SJSA1 (cell line): ENCODE results near the gene ZFAND2A. TPM values are rescaled to one million over a fixed set of nuclear protein-coding genes. Genes with fewer than 3 reads are reported as not detected.
"Not testable (repeated sequence)": the region's sequence is repeated elsewhere in the genome, so short reads cannot be mapped to it uniquely, and the experiment has no call there.

Experiments
- DNase-seq, 2 experiments: peaks; one replicate each; pipeline ENCODE4 v3.0.0-alpha.2; 2015 to 2020; ENCODE audit warnings: low spot score in 2 of 2, low read depth in 1 of 2
- H3K27ac ChIP-seq: fragments of 250-450 bp; sonication (Bioruptor Pico); 2 replicates; pipeline ENCODE4 v1.5.1; 2020; ENCODE audit warnings: mild to moderate bottlenecking, moderate library complexity
- H3K27me3 ChIP-seq: fragments of 250-450 bp; sonication (Bioruptor Pico); replicated peaks from 2 replicates; pipeline ENCODE4 v1.5.1; 2020; ENCODE audit warnings: mild to moderate bottlenecking, moderate library complexity
- H3K36me3 ChIP-seq: fragments of 250-450 bp; sonication (Bioruptor Pico); 2 replicates; pipeline ENCODE4 v1.5.1; 2020; ENCODE audit warnings: mild to moderate bottlenecking
- H3K4me1 ChIP-seq: fragments of 250-450 bp; sonication (Bioruptor Pico); replicated peaks from 2 replicates; pipeline ENCODE4 v1.6.1; 2021; ENCODE audit warnings: mild to moderate bottlenecking
- H3K4me3 ChIP-seq: fragments of 250-450 bp; sonication (Bioruptor Pico); 2 replicates; pipeline ENCODE4 v1.5.1; 2020; ENCODE audit warnings: mild to moderate bottlenecking
- H3K9me3 ChIP-seq: fragments of 250-450 bp; sonication (Bioruptor Pico); replicated peaks from 2 replicates; pipeline ENCODE4 v1.5.1; 2020; ENCODE audit warnings: mild to moderate bottlenecking
- total RNA-seq: library from RNA; depleted of rRNA; stranded (reverse); fragments of >200 nt; shearing (Covaris generic); gene quantifications from 2 replicates; pipeline ENCODE4 v1.2.3, GENCODE V29; 2014; rRNA removed

Gene ZFAND2A, protein sequence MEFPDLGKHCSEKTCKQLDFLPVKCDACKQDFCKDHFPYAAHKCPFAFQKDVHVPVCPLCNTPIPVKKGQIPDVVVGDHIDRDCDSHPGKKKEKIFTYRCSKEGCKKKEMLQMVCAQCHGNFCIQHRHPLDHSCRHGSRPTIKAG
- 28.5 and 51.5 TPM in 2 replicates for total RNA-seq

DNA sequence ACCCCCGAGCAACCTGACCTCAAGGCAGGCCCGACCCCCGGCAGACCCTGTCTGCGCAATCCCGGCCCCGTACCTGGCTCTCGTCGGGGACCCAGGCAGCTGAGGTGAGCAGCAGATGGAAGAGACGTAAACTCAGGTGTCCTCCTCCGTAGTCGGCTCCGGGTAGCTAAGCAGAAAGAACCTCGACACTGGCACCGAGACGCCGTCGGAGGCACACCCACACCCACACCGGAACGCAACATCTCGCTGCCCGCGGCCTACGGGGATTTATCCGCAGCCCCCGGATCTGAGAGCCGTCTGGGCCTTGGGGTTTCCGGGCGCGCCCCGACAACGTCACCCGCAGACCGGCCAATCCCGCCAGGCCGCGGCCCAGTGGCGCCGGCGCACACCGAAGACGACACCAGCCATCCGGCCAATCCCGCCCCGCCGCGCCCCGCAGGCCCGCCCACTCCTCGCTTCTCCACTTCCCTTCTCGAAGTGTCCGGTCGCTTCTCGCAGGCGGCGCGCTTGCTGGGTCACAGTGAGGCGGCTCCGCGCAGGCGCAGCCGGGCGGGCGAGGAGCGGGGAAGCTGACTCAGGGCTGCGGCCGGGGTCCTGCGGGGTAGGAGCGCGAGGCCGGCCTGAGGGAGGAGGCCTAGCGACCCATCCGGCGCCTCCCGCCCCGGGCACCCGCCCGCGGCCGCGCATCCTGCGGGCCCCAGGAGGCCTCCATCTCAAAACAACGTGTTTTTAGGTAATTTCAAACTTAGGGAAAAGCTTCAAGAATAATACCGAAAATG, at the start of gene ZFAND2A:
ZFAND2A (minus strand) TSS at position 306 of the 779 bp plus-strand sequence. CDS start 1,984 bp downstream, outside the sequence.
- peak within 1 kb of the TSS; percentile 78 for H3K4me3 ChIP-seq
- H3K9me3 ChIP-seq: no peaks in the 10 kb centered on the region
- peaks cover 37% of the 10 kb centered on the region for H3K36me3 ChIP-seq
- DNase-seq: peak; percentile 94 to 99
- no peaks in the 10 kb centered on the region for H3K27me3 ChIP-seq
- H3K4me1 ChIP-seq: peaks cover 33% of the 10 kb centered on the region
- H3K27ac ChIP-seq: peak within 1 kb of the TSS; percentile 89

DNA sequence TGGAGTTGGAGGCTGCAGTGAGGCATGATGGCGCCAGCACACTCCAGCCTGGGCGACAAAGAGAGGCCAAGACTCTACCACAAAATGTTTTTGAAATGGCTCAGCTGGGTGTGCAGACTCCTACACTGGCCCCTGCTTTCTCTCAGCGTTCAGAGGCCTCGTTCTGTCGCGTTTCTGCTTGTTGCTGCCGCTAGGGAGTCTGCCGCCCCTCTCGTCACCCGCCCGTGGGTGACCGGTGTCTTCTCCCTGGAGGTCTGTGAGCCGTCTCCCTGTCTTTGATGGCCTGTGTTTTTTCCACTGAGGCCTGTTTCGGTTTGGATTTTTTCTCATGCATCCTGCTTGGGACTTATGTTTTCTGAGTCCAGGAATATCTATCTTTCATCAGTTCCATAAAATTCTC, 49.1 kb upstream of the ZFAND2A start:
- no peaks in the 10 kb centered on the region for H3K9me3 ChIP-seq
- no peaks in the 10 kb centered on the region for H3K4me1 ChIP-seq
- H3K36me3 ChIP-seq: no peaks in the 10 kb centered on the region
- H3K27ac ChIP-seq: no peak overlapping the region
- H3K27me3 ChIP-seq: peaks cover 60% of the 10 kb centered on the region
- no peak for DNase-seq
- no peak overlapping the region for H3K4me3 ChIP-seq

DNA sequence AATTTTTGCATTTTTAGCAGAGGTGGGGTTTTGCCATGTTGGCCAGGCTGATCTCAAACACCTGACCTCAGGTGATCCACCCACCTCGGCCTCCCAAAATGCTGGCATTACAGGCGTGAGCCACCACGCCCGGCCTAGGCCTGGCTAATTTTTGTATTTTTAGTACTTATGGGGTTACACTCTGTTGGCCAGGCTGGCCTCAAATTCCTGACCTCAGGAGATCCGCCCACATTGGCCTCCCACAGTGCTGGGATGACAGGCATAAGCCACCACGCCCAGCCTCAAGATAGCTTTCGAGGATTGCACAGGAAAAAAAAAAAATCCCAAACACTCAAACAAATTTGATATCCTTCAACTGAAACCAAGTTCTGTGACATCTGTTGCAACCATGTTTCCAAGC, 45.7 kb upstream of the ZFAND2A start:
- H3K4me1 ChIP-seq, H3K27ac ChIP-seq, DNase-seq, H3K9me3 ChIP-seq, H3K36me3 ChIP-seq, H3K4me3 ChIP-seq: not testable (repeated sequence)
- H3K27me3 ChIP-seq: peaks cover 40% of the 10 kb centered on the region

DNA sequence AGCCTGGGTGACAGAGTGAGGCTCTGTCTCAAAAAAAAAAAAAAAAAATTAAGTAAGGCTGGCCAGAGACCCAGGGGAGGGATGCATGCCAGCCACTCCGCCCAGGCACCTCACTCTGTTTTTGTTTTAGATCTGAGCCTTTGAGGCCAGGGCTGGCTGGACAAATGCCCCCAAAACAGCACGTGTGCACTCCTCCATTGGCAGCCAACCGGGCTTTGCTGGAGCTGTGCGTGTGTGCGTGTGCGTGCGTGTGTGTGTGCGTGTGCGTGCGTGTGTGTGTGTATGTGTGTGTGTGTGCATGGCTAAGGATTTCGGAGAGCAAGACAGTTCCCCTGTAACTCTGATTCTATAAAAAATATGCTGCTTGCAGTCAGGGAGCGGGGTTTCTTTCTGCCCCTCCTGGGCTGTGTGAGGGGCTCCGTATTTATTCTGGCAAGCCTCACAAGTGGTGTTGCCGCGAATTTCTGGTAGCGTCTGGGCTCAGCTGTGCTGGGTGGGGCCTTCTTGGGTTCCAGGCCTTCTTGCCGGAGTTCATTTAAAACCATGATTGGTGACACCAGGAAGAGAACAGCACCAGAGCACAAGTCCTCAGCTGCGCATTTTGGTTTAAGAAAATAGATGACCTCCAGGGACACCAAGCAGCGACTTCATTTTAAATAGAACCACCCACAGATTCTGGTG, 44.6 kb upstream of the ZFAND2A start:
- no peak overlapping the region for H3K4me3 ChIP-seq
- H3K27ac ChIP-seq: no peak overlapping the region
- H3K27me3 ChIP-seq: peaks cover 34% of the 10 kb centered on the region
- no peaks in the 10 kb centered on the region for H3K4me1 ChIP-seq
- H3K9me3 ChIP-seq: no peaks in the 10 kb centered on the region
- no peaks in the 10 kb centered on the region for H3K36me3 ChIP-seq
- DNase-seq: no peak

DNA sequence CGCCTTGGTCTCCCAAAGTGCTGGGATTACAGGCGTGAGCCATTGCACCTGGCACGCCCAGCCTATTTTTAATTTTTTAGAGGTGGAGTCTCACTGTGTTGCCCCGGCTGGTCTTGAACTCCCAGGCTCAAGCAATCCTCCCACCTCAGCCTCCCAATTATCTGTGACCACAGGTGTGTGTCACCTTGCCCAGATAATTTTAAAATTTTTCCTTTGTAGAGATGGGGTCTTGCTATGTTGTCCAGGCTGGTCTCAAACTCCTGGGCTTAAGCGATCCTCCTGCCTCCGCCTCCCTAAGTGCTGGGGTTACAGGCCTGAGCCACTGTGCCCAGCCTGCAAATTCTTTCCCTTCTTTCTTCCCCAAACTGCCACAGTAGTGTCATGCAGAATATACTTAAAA, 42.9 kb upstream of the ZFAND2A start:
- DNase-seq, H3K9me3 ChIP-seq, H3K4me1 ChIP-seq, H3K27ac ChIP-seq, H3K36me3 ChIP-seq, H3K4me3 ChIP-seq: not testable (repeated sequence)
- peaks cover 27% of the 10 kb centered on the region for H3K27me3 ChIP-seq

DNA sequence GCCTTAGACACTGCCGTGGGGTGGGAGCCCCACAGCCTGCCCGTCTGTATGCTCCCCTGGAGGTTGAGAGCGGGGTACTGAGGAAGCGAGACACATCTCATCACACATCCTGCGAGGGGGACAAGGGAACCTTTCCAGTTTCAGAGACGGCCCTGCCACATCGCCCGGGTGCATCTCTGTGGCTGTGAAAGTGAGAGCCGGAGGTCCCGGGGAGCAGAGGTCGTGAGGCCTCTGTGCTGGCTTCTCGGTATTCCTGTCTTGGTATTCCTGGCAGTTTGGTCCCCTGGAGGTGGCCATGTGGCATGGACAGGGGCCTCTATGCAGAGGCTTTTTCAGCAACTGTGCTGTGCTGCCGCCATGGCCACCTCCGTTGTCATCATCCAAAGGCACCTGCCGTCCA, 41.9 kb upstream of the ZFAND2A start:
- H3K9me3 ChIP-seq: no peaks in the 10 kb centered on the region
- DNase-seq: no peak
- no peak overlapping the region for H3K27ac ChIP-seq
- H3K36me3 ChIP-seq: no peaks in the 10 kb centered on the region
- H3K4me3 ChIP-seq: no peak overlapping the region
- H3K27me3 ChIP-seq: peaks cover 28% of the 10 kb centered on the region
- 0 out of 2 replicates have a peak, but pooled peaks cover 3% of the 10 kb centered on the region for H3K4me1 ChIP-seq

DNA sequence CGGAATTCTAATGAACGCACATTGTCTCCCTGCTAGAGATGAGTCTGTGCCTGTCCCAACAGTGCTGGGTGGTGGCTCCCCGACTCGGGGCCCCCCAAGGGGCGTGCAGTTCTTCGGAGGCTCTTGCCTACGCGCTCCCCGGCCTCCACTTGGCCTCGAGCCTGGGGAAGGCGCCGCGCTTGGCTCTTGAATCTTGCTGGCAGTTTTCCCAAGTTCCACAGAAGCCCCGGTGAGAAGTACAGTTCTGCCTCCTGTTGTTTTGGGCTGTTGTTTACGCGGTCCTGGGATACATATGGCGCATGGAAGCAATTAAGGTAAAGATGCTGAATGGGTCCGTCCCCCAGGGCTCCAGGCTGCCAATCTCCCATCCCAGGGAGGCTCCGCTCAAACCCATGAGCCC, 40.0 kb upstream of the ZFAND2A start:
- H3K27ac ChIP-seq: no peak overlapping the region
- H3K4me3 ChIP-seq: no peak overlapping the region
- no peaks in the 10 kb centered on the region for H3K36me3 ChIP-seq
- H3K9me3 ChIP-seq: no peaks in the 10 kb centered on the region
- H3K4me1 ChIP-seq: 0 out of 2 replicates have a peak, but pooled peaks cover 3% of the 10 kb centered on the region
- peaks cover 21% of the 10 kb centered on the region for H3K27me3 ChIP-seq
- DNase-seq: no peak

DNA sequence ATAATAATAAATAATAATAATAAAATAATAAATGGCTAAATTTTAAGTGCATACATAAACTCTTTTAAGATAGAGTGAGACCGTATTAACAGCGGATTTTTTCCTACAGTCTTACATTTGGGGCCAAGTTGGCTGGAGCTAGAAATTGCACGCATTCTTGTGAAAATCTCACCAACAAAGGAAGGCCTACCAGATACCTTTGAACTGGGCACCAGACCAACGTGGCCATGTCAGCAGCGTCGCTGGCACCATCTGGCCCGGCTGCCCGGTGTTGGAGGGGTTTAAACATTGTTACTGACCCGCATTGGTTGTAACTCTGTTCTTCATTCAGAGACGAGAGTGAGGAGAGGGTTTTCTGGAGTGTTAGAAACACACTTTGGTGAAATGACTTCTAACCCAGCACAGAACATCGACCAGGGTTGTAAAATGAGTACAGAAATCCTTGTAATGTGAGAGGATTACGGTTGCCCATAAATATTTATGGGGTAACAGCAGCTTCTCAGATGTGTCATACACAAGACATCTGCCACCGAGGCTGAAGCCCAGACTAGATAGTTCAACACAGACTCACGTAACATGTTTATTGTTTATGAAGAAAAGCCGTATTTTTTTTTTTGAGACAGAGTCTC, 38.1 kb upstream of the ZFAND2A start:
- H3K4me3 ChIP-seq: no peak overlapping the region
- H3K4me1 ChIP-seq: 0 out of 2 replicates have a peak, but pooled peaks cover 3% of the 10 kb centered on the region
- H3K27me3 ChIP-seq: peaks cover 18% of the 10 kb centered on the region
- peak in 1 of 2 experiments; percentile 33 for DNase-seq
- no peaks in the 10 kb centered on the region for H3K9me3 ChIP-seq
- H3K27ac ChIP-seq: no peak overlapping the region
- no peaks in the 10 kb centered on the region for H3K36me3 ChIP-seq

DNA sequence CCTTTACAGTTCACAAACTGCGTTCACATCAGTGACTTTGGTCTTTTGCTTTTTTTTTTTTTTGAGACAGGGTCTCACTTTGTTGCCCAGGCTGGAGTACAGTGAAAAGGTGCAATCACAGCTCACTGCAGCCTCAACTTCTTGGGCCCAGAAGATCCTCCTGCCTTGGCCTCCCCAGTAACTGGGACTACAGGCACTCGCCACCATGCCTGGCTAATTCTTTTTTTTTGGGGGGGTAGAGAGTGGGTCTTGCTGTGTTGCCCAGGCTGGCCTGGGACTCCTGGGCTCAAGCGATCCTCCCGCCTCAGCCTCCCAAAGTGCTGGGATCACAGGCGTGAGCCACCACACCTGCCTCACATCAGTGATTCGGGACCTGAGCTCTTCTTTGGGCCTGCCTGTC, 37.0 kb upstream of the ZFAND2A start:
- no peak overlapping the region for H3K27ac ChIP-seq
- H3K4me3 ChIP-seq: no peak overlapping the region
- H3K4me1 ChIP-seq: peaks cover 11% of the 10 kb centered on the region
- H3K9me3 ChIP-seq: no peaks in the 10 kb centered on the region
- peaks cover 13% of the 10 kb centered on the region; the same call in 1 of the 2 replicates for H3K27me3 ChIP-seq
- H3K36me3 ChIP-seq: no peaks in the 10 kb centered on the region
- DNase-seq: no peak

DNA sequence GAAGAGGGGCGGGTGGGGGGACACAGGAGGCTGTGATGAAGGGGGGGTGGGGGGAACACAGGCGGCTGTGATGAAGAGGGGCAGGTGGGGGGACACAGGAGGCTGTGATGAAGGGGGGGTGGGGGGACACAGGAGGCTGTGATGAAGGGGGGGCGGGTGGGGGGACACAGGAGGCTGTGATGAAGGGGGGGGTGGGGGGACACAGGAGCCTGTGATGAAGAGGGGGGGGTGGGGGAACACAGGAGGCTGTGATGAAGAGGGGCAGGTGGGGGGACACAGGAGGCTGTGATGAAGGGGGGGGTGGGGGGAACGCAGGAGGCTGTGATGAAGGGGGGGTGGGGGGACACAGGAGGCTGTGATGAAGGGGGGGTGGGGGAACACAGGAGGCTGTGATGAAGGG, 36.4 kb upstream of the ZFAND2A start:
- not testable (repeated sequence) for H3K36me3 ChIP-seq, H3K27ac ChIP-seq, H3K9me3 ChIP-seq, DNase-seq, H3K4me3 ChIP-seq
- peaks cover 13% of the 10 kb centered on the region; the same call in 1 of the 2 replicates for H3K27me3 ChIP-seq
- H3K4me1 ChIP-seq: peaks cover 11% of the 10 kb centered on the region

DNA sequence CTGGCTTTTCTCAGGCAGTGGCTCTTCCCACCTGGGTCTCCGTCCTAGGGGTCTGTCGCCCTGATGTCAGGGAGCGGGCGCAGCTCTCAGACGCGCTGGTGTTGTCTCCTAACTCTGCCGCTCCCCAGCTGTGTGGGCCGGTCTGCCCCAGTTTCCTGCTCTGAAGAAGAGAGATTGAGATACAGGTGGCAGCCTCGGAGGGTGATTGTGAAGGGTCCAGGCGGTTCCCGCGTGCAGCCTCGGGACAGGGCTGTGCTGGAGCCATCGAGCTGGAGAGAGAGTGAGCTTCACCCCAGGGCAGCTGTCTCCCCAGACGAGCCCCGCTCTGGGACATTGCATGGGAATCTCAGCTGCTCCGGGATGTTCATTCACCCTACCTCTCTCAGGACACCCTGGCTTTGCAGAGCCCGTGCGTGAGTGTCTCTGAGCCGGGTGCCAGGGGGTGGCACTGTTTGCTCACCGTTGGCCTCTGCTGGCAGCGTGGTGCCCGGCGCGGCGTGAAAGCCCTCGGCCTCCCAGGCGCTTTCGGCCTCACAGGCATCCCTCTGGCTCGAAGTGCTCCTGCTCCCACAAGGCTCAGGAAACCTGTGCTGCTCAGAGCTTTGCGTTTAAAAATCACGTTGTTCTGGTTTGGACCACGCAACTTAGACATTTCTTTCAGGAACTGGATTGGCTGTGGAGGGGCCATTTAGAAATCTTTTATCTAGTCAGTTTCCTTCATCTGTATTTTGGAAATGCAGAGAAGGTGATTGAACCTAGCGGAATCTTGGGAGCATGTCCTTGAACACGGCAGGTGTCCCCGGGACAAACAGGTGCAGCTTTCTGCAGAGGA, 33.8 kb upstream of the ZFAND2A start:
- H3K27me3 ChIP-seq: 0 out of 2 replicates have a peak, but pooled peaks cover 7% of the 10 kb centered on the region
- no peak overlapping the region for H3K27ac ChIP-seq
- no peak overlapping the region for H3K4me3 ChIP-seq
- no peaks in the 10 kb centered on the region for H3K36me3 ChIP-seq
- no peaks in the 10 kb centered on the region for H3K9me3 ChIP-seq
- peaks cover 11% of the 10 kb centered on the region for H3K4me1 ChIP-seq
- DNase-seq: no peak

DNA sequence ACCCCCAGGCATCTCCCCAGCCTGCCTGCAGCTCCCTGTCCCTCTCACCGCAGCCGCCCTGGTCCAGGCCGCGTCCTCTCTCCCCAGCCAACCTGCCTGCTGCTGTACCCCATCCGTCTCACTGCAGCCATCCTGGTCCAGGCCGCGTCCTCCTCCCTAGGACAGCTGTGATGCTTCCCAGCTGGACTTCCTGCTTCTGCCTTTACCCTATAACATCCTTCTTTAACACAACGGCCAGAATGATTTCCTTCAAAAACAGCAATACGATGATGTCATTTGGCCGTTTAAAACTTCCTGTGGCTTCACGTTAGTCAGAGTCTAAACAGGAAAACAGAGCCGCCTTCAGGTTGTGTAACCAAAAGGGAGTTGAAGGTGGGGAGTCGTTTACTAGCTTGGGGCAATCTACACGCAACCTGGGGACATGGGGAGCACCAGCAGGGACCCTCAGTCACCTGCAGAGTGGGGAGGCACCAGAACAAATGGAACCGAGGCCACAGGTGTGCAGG, 32.2 kb upstream of the ZFAND2A start:
- peaks cover 15% of the 10 kb centered on the region for H3K27me3 ChIP-seq
- peaks cover 8% of the 10 kb centered on the region for H3K4me1 ChIP-seq
- H3K4me3 ChIP-seq: no peak overlapping the region
- no peaks in the 10 kb centered on the region for H3K36me3 ChIP-seq
- peak in 1 of 2 experiments; percentile 29 for DNase-seq
- peak overlapping the region; percentile 49; the same call in 1 of the 2 replicates for H3K27ac ChIP-seq
- H3K9me3 ChIP-seq: no peaks in the 10 kb centered on the region
